Right lobe of liver (tissue), 6 donors: Measurements from ENCODE around the gene CYP4Z1. TPM values are rescaled to one million over a fixed set of nuclear protein-coding genes. Genes with fewer than 3 reads are reported as not detected.
A peak's percentile ranks its signal among the peaks of the same experiment; 100 is the strongest.

Experiments used
- ATAC-seq, 4 donors: fragments of 200-7000 bp; cut with Tn5 transposase; one replicate each; pipeline ENCODE4 v1.9.1; 2020; ENCODE audit warnings: mild to moderate bottlenecking in 4 of 4, moderate library complexity in 4 of 4
- DNase-seq, 3 donors: peaks; one replicate each; pipeline ENCODE4 v3.0.0-alpha.2; 2020
- H3K27ac ChIP-seq, 3 donors: fragments of 200-600 bp; one replicate each; pipeline ENCODE4 v1.8.0; 2022
- H3K27me3 ChIP-seq, 2 donors: fragments of 200-600 bp; one replicate each; pipeline ENCODE4 v1.8.0; 2022
- H3K36me3 ChIP-seq, 4 donors: fragments of 200-600 bp; sonication (generic) in 1 of 4; one replicate each; pipeline versions ENCODE4 v1.5.1 to v1.8.0; 2017 to 2022; ENCODE audit warnings: control low read depth in 1 of 4
- H3K4me1 ChIP-seq, 4 donors: fragments of 200-600 bp; sonication (generic) in 1 of 4; one replicate each; pipeline versions ENCODE4 v1.5.1 to v1.8.0; 2017 to 2022; ENCODE audit warnings: control low read depth in 1 of 4
- H3K4me3 ChIP-seq, 3 donors: fragments of 200-600 bp; one replicate each; pipeline ENCODE4 v1.8.0; 2022
- H3K9me3 ChIP-seq, 4 donors: fragments of 200-600 bp; sonication (generic) in 1 of 4; one replicate each; pipeline versions ENCODE4 v1.5.1 to v1.8.0; 2017 to 2022; ENCODE audit warnings: control low read depth in 1 of 4
- CTCF ChIP-seq, 4 donors: fragments of 200-600 bp in 3 of 4; fragments of 450-650 bp in 1 of 4; IDR thresholded peaks; one replicate each; pipeline versions ENCODE4 v1.5.1 to v1.8.0; 2016 to 2022; ENCODE audit warnings: antibody characterized with exemption in 4 of 4, mild to moderate bottlenecking in 2 of 4
- POLR2A ChIP-seq: fragments of 450-650 bp; IDR thresholded peaks from one replicate; pipeline ENCODE4 v1.6.1; 2017; ENCODE audit warnings: antibody characterized with exemption, mild to moderate bottlenecking
- WGBS: methylation state at CpG from one replicate; pipeline ENCODE4 v1.1.6; 2018; ENCODE audit warnings: low coverage, low lambda C conversion rate; ENCODE audit not compliant: insufficient coverage; ENCODE audit errors: missing lambda C conversion rate; 5-methylcytosine and 5-hydroxymethylcytosine counted together
- intact Hi-C, 2 donors: fragments of 100-400 bp; cut with DNase I; formaldehyde crosslinking; loops; one replicate each; pipeline versions ENCODE4 v1.11.2 to v1.14.1; 2022
- total RNA-seq, 6 experiments: library from RNA; depleted of rRNA in 2 of 6; stranded (reverse); fragments of >200 nt in 2 of 6; fragmentation: NEBNext Ultra II Directional in 3 of 6; extraction: Animal tissue kit (Norgen Biotek cat#: 25700) in 3 of 6; gene quantifications; one replicate each; pipeline versions ENCODE4 v1.1.0 to v1.2.4, GENCODE V29; 2016 to 2023
- donor health status: DM: no; HTN: yes; CAD: no.
- donor health status: DM: no; HTN: no; CAD: no.
- donor health status: DM: no; HTN: no; CAD: no.
- donor health status: DM: no; HTN: yes; CAD: no.
- donor health status: DM: no; HTN: yes; CAD: no.

CYP4Z1 gene
- total RNA-seq, 6 experiments from 2014 or later, result 0.30 to 0.64 (median 0.39) TPM; not detected in 2

GRCh38 chr1:47030170-47030805 lies 36.7 kb upstream of the CYP4Z1 start:
- Histone ChIP-seq H3K4me3 (no peak overlapping the region), H3K27me3 (no peaks in the 10 kb centered on the region), H3K9me3 (no peaks in the 10 kb centered on the region), H3K4me1 (peaks cover 0 to 10% (median 4%) of the 10 kb centered on the region in 4 donors), H3K27ac (no peak overlapping the region), H3K36me3 (no peaks in the 10 kb centered on the region)
- intact Hi-C loops, result no loop called here
- no CpG with 5 or more reads among the region's 3 CpGs for WGBS
- no peak for TF ChIP-seq POLR2A
- no peak for TF ChIP-seq CTCF (IDR thresholded peaks at IDR 0.05)
- DNase-seq, result no peak
- peak in 1 of 4 donors; percentile 38 for ATAC-seq

GRCh38 chr1:47031059-47031458 lies 36.0 kb upstream of the CYP4Z1 start:
- TF ChIP-seq CTCF (IDR thresholded peaks at IDR 0.05), result no peak
- TF ChIP-seq POLR2A, result no peak
- Histone ChIP-seq H3K27ac (no peak overlapping the region), H3K4me1 (peaks cover 0 to 10% (median 4%) of the 10 kb centered on the region in 4 donors), H3K9me3 (no peaks in the 10 kb centered on the region), H3K4me3 (no peak overlapping the region), H3K27me3 (no peaks in the 10 kb centered on the region), H3K36me3 (no peaks in the 10 kb centered on the region)
- peak; percentile 89 to 99 (median 96) for ATAC-seq
- WGBS, result 0% methylated on average over 3 of the region's 3 CpGs
- DNase-seq, result no peak
- intact Hi-C loops, result no loop called here

- WGBS, result 85% methylated on average over 3 of the region's 3 CpGs
- Histone ChIP-seq H3K4me3 (no peak overlapping the region), H3K27me3 (no peaks in the 10 kb centered on the region), H3K9me3 (no peaks in the 10 kb centered on the region), H3K27ac (no peak overlapping the region), H3K4me1 (peaks cover 0 to 10% (median 4%) of the 10 kb centered on the region in 4 donors), H3K36me3 (no peaks in the 10 kb centered on the region)
- intact Hi-C loops, result no loop called here
- DNase-seq (no peak), ATAC-seq (no peak)
- TF ChIP-seq POLR2A (no peak), CTCF (IDR thresholded peaks at IDR 0.05) (no peak)
Observed at GRCh38 chr1:47031585-47031984, 35.4 kb upstream of the CYP4Z1 start.

- Histone ChIP-seq H3K36me3 (no peaks in the 10 kb centered on the region), H3K4me3 (no peak overlapping the region), H3K27ac (no peak overlapping the region), H3K4me1 (no peaks in the 10 kb centered on the region), H3K9me3 (no peaks in the 10 kb centered on the region), H3K27me3 (no peaks in the 10 kb centered on the region)
- ATAC-seq (no peak), DNase-seq (no peak)
- no peak for TF ChIP-seq POLR2A
- TF ChIP-seq CTCF (IDR thresholded peaks at IDR 0.05), result no peak
- intact Hi-C loops, result no loop called here
- 100% methylated on average over 1 of the region's 1 CpG for WGBS
Observed at GRCh38 chr1:47036764-47037163, 30.3 kb upstream of the CYP4Z1 start.
